GM23338 (cell line): ENCODE data around the gene SNAP47. TPM values are rescaled to one million over a fixed set of nuclear protein-coding genes. Genes with fewer than 3 reads are reported as not detected.
"Not testable (repeated sequence)": the region's sequence is repeated elsewhere in the genome, so short reads cannot be mapped to it uniquely, and the experiment has no call there.

Source experiments
- ATAC-seq: fragments of 200-7000 bp; cut with Tn5 transposase; 3 replicates; pipeline ENCODE4 v1.9.1; 2020
- DNase-seq: peaks from one replicate; pipeline ENCODE4 v3.0.0-alpha.2; 2015; ENCODE audit warnings: low spot score
- H2AFZ ChIP-seq: fragments of 200-600 bp; sonication (generic); 2 replicates; pipeline ENCODE4 v1.8.0; 2016; ENCODE audit warnings: antibody characterized with exemption, mild to moderate bottlenecking, moderate library complexity
- H3F3A ChIP-seq: fragments of 200-600 bp; sonication (generic); replicated peaks from 2 replicates; pipeline ENCODE4 v1.8.0; 2017; ENCODE audit warnings: antibody characterized with exemption, mixed run types, low read depth
- H3K27ac ChIP-seq: fragments of 200-600 bp; sonication (generic); 2 replicates; pipeline ENCODE4 v1.6.1; 2016; ENCODE audit warnings: low read depth
- H3K27me3 ChIP-seq: fragments of 200-600 bp; sonication (generic); 2 replicates; pipeline ENCODE4 v1.8.0; 2016; ENCODE audit warnings: mild to moderate bottlenecking, mixed run types, moderate library complexity; ENCODE audit not compliant: insufficient read depth
- H3K36me3 ChIP-seq: fragments of 200-600 bp; sonication (generic); 2 replicates; pipeline ENCODE4 v1.8.0; 2016; ENCODE audit warnings: mild to moderate bottlenecking; ENCODE audit not compliant: insufficient read depth
- H3K4me1 ChIP-seq: fragments of 200-600 bp; sonication (generic); 2 replicates; pipeline ENCODE4 v1.8.0; 2016; ENCODE audit warnings: mild to moderate bottlenecking, moderate library complexity; ENCODE audit not compliant: insufficient read depth
- H3K4me2 ChIP-seq: fragments of 200-600 bp; sonication (generic); 2 replicates; pipeline ENCODE4 v1.7.1; 2017; ENCODE audit warnings: mixed run types
- H3K4me3 ChIP-seq: fragments of 200-600 bp; sonication (generic); 2 replicates; pipeline ENCODE4 v1.6.1; 2016; ENCODE audit warnings: mixed run types
- H3K79me2 ChIP-seq: fragments of 200-600 bp; sonication (generic); replicated peaks from 2 replicates; pipeline ENCODE4 v1.8.0; 2017; ENCODE audit warnings: mild to moderate bottlenecking; ENCODE audit not compliant: insufficient read depth
- H3K9me2 ChIP-seq: fragments of 200-600 bp; sonication (generic); 2 replicates; pipeline ENCODE4 v1.8.0; 2017; ENCODE audit not compliant: insufficient read depth
- H4K20me1 ChIP-seq: fragments of 200-600 bp; sonication (generic); replicated peaks from 2 replicates; pipeline ENCODE4 v1.8.0; 2017; ENCODE audit warnings: mild to moderate bottlenecking; ENCODE audit not compliant: insufficient read depth
- H3K27ac Mint-ChIP-seq: 2 replicates; pipeline ENCODE4 v1.8.0; 2020; ENCODE audit warnings: inconsistent platforms, mild to moderate bottlenecking, moderate library complexity, mixed read lengths
- H3K27me3 Mint-ChIP-seq: 3 replicates; pipeline ENCODE4 v1.8.0; 2022; ENCODE audit warnings: low read depth, mild to moderate bottlenecking, moderate library complexity, mixed read lengths, inconsistent platforms; ENCODE audit not compliant: insufficient read depth, poor library complexity
- H3K36me3 Mint-ChIP-seq: 3 replicates; pipeline ENCODE4 v1.8.0; 2021; ENCODE audit warnings: low read depth, mild to moderate bottlenecking, inconsistent platforms, moderate library complexity, mixed read lengths
- H3K4me1 Mint-ChIP-seq: 3 replicates; pipeline ENCODE4 v1.8.0; 2020; ENCODE audit warnings: mild to moderate bottlenecking, inconsistent platforms, mixed read lengths
- H3K4me3 Mint-ChIP-seq: 3 replicates; pipeline ENCODE4 v1.8.0; 2021; ENCODE audit warnings: moderate library complexity, mild to moderate bottlenecking, inconsistent platforms, mixed read lengths
- H3K9me3 Mint-ChIP-seq: 3 replicates; pipeline ENCODE4 v1.8.0; 2020; ENCODE audit warnings: moderate library complexity, mild to moderate bottlenecking, inconsistent platforms, mixed read lengths
- CTCF ChIP-seq, 2 experiments: fragments of 200-600 bp in 1 of 2; sonication (generic) in 1 of 2; conservative IDR thresholded peaks; 2 replicates each; pipeline versions ENCODE4 v1.5.1 to v1.6.1; 2016 to 2017; ENCODE audit warnings: antibody characterized with exemption in 2 of 2, low read depth in 2 of 2, mild to moderate bottlenecking in 2 of 2, moderate library complexity in 1 of 2
- EZH2phosphoT487 ChIP-seq: fragments of 200-600 bp; sonication (generic); IDR thresholded peaks from one replicate; pipeline ENCODE4 v1.8.1; 2018; ENCODE audit warnings: antibody characterized with exemption; ENCODE audit not compliant: unreplicated experiment
- STAT1 ChIP-seq: IDR thresholded peaks from one replicate; pipeline ENCODE4 v1.6.1; 2016; ENCODE audit warnings: antibody characterized with exemption; ENCODE audit not compliant: unreplicated experiment
- ZNF114 ChIP-seq: fragments of 250-450 bp; sonication (Bioruptor Pico); IDR thresholded peaks from 2 replicates; pipeline ENCODE4 v1.5.0; 2020; ENCODE audit warnings: mild to moderate bottlenecking, moderate library complexity
- polyA plus RNA-seq: library from polyadenylated mRNA; unstranded; fragments of >200 nt; fragmentation: Nextera tagmentation; extraction: Ambion mirVana; gene quantifications from 2 replicates; pipeline ENCODE4 v1.2.1, GENCODE V29; 2016
- total RNA-seq: library from RNA; depleted of rRNA; stranded (reverse); fragments of >200 nt; shearing (Covaris generic); gene quantifications from 2 replicates; pipeline ENCODE4 v1.2.3, GENCODE V29; 2014
- TF ChIP-seq, protein P1 (sequence below): fragments of 250-450 bp; sonication (Bioruptor Pico); IDR thresholded peaks from 2 replicates; pipeline ENCODE4 v1.5.0; 2020; ENCODE audit warnings: mild to moderate bottlenecking, moderate library complexity

SNAP47 gene
- total and polyA plus RNA-seq, 2 experiments from 2014 or later: 19.5 to 51.8 TPM

- TF ChIP-seq, protein P1, sequence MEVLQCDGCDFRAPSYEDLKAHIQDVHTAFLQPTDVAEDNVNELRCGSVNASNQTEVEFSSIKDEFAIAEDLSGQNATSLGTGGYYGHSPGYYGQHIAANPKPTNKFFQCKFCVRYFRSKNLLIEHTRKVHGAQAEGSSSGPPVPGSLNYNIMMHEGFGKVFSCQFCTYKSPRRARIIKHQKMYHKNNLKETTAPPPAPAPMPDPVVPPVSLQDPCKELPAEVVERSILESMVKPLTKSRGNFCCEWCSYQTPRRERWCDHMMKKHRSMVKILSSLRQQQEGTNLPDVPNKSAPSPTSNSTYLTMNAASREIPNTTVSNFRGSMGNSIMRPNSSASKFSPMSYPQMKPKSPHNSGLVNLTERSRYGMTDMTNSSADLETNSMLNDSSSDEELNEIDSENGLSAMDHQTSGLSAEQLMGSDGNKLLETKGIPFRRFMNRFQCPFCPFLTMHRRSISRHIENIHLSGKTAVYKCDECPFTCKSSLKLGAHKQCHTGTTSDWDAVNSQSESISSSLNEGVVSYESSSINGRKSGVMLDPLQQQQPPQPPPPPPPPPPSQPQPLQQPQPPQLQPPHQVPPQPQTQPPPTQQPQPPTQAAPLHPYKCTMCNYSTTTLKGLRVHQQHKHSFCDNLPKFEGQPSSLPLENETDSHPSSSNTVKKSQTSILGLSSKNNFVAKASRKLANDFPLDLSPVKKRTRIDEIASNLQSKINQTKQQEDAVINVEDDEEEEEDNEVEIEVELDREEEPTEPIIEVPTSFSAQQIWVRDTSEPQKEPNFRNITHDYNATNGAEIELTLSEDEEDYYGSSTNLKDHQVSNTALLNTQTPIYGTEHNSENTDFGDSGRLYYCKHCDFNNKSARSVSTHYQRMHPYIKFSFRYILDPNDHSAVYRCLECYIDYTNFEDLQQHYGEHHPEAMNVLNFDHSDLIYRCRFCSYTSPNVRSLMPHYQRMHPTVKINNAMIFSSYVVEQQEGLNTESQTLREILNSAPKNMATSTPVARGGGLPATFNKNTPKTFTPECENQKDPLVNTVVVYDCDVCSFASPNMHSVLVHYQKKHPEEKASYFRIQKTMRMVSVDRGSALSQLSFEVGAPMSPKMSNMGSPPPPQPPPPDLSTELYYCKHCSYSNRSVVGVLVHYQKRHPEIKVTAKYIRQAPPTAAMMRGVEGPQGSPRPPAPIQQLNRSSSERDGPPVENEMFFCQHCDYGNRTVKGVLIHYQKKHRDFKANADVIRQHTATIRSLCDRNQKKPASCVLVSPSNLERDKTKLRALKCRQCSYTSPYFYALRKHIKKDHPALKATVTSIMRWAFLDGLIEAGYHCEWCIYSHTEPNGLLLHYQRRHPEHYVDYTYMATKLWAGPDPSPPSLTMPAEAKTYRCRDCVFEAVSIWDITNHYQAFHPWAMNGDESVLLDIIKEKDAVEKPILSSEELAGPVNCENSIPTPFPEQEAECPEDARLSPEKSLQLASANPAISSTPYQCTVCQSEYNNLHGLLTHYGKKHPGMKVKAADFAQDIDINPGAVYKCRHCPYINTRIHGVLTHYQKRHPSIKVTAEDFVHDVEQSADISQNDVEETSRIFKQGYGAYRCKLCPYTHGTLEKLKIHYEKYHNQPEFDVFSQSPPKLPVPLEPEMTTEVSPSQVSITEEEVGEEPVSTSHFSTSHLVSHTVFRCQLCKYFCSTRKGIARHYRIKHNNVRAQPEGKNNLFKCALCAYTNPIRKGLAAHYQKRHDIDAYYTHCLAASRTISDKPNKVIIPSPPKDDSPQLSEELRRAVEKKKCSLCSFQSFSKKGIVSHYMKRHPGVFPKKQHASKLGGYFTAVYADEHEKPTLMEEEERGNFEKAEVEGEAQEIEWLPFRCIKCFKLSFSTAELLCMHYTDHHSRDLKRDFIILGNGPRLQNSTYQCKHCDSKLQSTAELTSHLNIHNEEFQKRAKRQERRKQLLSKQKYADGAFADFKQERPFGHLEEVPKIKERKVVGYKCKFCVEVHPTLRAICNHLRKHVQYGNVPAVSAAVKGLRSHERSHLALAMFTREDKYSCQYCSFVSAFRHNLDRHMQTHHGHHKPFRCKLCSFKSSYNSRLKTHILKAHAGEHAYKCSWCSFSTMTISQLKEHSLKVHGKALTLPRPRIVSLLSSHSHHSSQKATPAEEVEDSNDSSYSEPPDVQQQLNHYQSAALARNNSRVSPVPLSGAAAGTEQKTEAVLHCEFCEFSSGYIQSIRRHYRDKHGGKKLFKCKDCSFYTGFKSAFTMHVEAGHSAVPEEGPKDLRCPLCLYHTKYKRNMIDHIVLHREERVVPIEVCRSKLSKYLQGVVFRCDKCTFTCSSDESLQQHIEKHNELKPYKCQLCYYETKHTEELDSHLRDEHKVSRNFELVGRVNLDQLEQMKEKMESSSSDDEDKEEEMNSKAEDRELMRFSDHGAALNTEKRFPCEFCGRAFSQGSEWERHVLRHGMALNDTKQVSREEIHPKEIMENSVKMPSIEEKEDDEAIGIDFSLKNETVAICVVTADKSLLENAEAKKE: no peak
- TF ChIP-seq ZNF114 (CRISPR knock-in tag) (no peak), EZH2phosphoT487 (no peak)
Measured at GRCh38 chr1:227697321-227697864, 37.8 kb upstream of the SNAP47 start (continued).

DNA sequence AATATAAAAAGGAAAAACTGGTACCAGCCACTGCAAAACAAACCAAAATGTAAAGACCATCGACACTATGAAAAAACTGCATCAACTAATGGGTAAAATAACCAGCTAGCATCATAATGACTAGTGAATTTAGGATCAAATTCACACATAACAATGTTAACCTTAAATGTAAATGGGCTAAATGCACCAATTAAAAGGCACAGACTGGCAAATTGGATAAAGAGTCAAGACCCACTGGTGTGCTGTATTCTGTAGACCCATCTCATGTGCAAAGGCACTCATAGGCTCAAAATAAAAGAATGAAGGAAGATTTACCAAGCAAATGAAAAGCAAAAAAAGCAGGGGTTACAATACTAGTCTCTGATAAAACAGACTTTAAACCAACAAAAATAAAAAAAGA lies 33.6 kb upstream of the SNAP47 start:
- DNase-seq, H3K27me3 ChIP-seq, H3K4me1 ChIP-seq, H3K4me1 Mint-ChIP-seq, H3K79me2 ChIP-seq, H3K4me2 ChIP-seq, H4K20me1 ChIP-seq, H2AFZ ChIP-seq, H3K27me3 Mint-ChIP-seq, H3K36me3 ChIP-seq, H3K4me3 Mint-ChIP-seq, H3K4me3 ChIP-seq, H3K27ac ChIP-seq, H3F3A ChIP-seq, ATAC-seq, H3K27ac Mint-ChIP-seq, H3K9me2 ChIP-seq: not testable (repeated sequence)
- Mint-ChIP-seq H3K36me3 (peaks cover 24% of the 10 kb centered on the region), H3K9me3 (peaks cover 26% of the 10 kb centered on the region)

DNA sequence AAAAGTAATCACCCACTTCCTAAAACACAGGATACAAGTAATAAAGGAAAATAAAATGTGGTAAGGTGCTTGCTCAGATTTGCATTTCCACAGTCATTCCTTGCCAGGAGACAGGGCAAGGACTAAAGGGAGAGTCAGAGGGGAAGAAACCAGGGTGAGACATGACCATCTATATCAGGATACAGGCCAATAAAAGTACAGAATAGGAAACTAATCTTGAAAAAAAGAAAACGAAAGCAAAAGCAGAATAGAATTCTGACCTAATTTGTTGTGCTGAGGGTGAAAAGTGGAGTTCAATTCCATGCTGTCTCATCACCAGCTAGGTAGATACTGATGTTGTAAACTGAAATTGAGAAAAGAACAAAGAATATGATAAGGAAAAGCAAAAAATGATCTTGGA lies 27.4 kb upstream of the SNAP47 start:
- H3F3A ChIP-seq: no peaks in the 10 kb centered on the region
- no peak overlapping the region for H2AFZ ChIP-seq
- H3K36me3 Mint-ChIP-seq: peaks cover 15% of the 10 kb centered on the region; the same call in 2 of the 3 replicates
- peaks cover 56% of the 10 kb centered on the region for H3K9me3 Mint-ChIP-seq
- DNase-seq (no peak), ATAC-seq (no peak)
- H3K27me3 Mint-ChIP-seq: peaks cover 3% of the 10 kb centered on the region
- H4K20me1 ChIP-seq: no peaks in the 10 kb centered on the region
- H3K4me2 ChIP-seq: no peak overlapping the region
- no peaks in the 10 kb centered on the region for H3K9me2 ChIP-seq
- H3K4me1 ChIP-seq: no peaks in the 10 kb centered on the region
- 0 out of 2 replicates have a peak, but pooled peaks cover 5% of the 10 kb centered on the region for H3K36me3 ChIP-seq
- H3K27ac ChIP-seq: no peak overlapping the region
- H3K4me3 Mint-ChIP-seq: no peak overlapping the region
- H3K27ac Mint-ChIP-seq: no peak overlapping the region
- H3K79me2 ChIP-seq: no peaks in the 10 kb centered on the region
- no peaks in the 10 kb centered on the region for H3K4me1 Mint-ChIP-seq
- no peak overlapping the region for H3K4me3 ChIP-seq
- no peaks in the 10 kb centered on the region for H3K27me3 ChIP-seq
- TF ChIP-seq CTCF (conservative IDR thresholded peaks at IDR 0.05; ENCODE audit: low read depth in 2 of 2): no peak
- TF ChIP-seq EZH2phosphoT487: no peak
- no peak for TF ChIP-seq STAT1
